K562 (cell line): ENCODE data around the gene FAM177B. TPM values are rescaled to one million over a fixed set of nuclear protein-coding genes. Genes with fewer than 3 reads are reported as not detected.

Experiments used
- ATAC-seq: fragments of 200-7000 bp; cut with Tn5 transposase; 3 replicates; pipeline ENCODE4 v1.9.1; 2020; ENCODE audit warnings: moderate library complexity
- BruUV-seq: library from RNA; stranded (reverse); fragments of 400-500 nt; replicated peaks from 2 replicates; lab custom pipeline; 2021; lab: Mats Ljungman, UMichigan
- CTCF ChIA-PET: fragments of 300-600 bp; formaldehyde crosslinking; extraction: SDS; loops from one replicate; lab custom pipeline; 2021; ENCODE audit warnings: low intra/inter-chr PET ratio; lab: Yijun Ruan, JAX
- POLR2A ChIA-PET: fragments of 300-600, 350-650 bp; sonication (Branson Sonifier 250); formaldehyde crosslinking; extraction: SDS; loops from one replicate; lab custom pipeline; 2021; ENCODE audit warnings: antibody characterized with exemption, inconsistent platforms; lab: Yijun Ruan, JAX
- DNase-seq, 4 experiments: peaks; one replicate each; pipeline versions ENCODE4 v3.0.0 to v3.0.0-alpha.2; 2011 to 2018; ENCODE audit warnings: low spot score in 3 of 4, mixed read lengths in 3 of 4; ENCODE audit errors: extremely low read depth in 1 of 4
- FAIRE-seq: peaks from 2 replicates; lab custom pipeline; 2011; peaks lifted over from hg19 to GRCh38; lab: Jason Lieb, UNC
- H2AFZ ChIP-seq: 2 replicates; pipeline ENCODE4 v1.6.0; 2011; ENCODE audit warnings: low read depth, low read length, control low read depth, inconsistent platforms
- H3K27ac ChIP-seq: fragments of 200-600 bp; 3 replicates; pipeline ENCODE4 v1.8.0; 2011; ENCODE audit warnings: low read depth, mild to moderate bottlenecking, control low read depth, inconsistent platforms, low read length, moderate library complexity, mixed read lengths; ENCODE audit errors: extremely low read depth
- H3K27me3 ChIP-seq, 2 experiments: fragments of 300-600 bp in 1 of 2; 2 replicates in 1 of 2; 3 replicates in 1 of 2; pipeline versions ENCODE4 v1.6.0 to v1.8.0; 2011; ENCODE audit warnings: inconsistent platforms in 2 of 2, low read length in 2 of 2, mild to moderate bottlenecking in 1 of 2, mixed read lengths in 1 of 2, moderate library complexity in 1 of 2; ENCODE audit not compliant: control insufficient read depth in 2 of 2, insufficient read depth in 2 of 2
- H3K36me3 ChIP-seq: fragments of 300-600 bp; 3 replicates; pipeline ENCODE4 v1.8.0; 2011; ENCODE audit warnings: mild to moderate bottlenecking, low read length, inconsistent platforms; ENCODE audit not compliant: control insufficient read depth, insufficient read depth
- H3K4me1 ChIP-seq, 2 experiments: fragments of 200-600 bp in 1 of 2; replicated peaks in 1 of 2; 2 replicates in 1 of 2; 3 replicates in 1 of 2; pipeline versions ENCODE4 v1.5.1 to v1.8.0; 2011; ENCODE audit warnings: inconsistent platforms in 2 of 2, low read length in 2 of 2, mild to moderate bottlenecking in 1 of 2, mixed read lengths in 1 of 2, moderate library complexity in 1 of 2; ENCODE audit not compliant: control insufficient read depth in 2 of 2, insufficient read depth in 2 of 2
- H3K4me2 ChIP-seq: 2 replicates; pipeline ENCODE4 v1.6.1; 2011; ENCODE audit warnings: low read length, control low read depth, inconsistent platforms, mixed read lengths; ENCODE audit not compliant: insufficient read depth
- H3K4me3 ChIP-seq: fragments of 200-600 bp; sonication (generic), shearing (Covaris generic); 2 replicates; pipeline ENCODE4 v1.5.1; 2016; ENCODE audit warnings: control low read depth, inconsistent platforms
- H3K79me2 ChIP-seq: fragments of 200-600 bp; 3 replicates; pipeline ENCODE4 v1.8.0; 2011; ENCODE audit warnings: low read length, inconsistent platforms; ENCODE audit not compliant: control insufficient read depth, insufficient read depth
- H3K9ac ChIP-seq, 2 experiments: 2 replicates each; pipeline versions ENCODE4 v1.6.0 to v1.6.1; 2011; ENCODE audit warnings: low read depth in 2 of 2, low read length in 2 of 2, control low read depth in 1 of 2, inconsistent platforms in 1 of 2, mild to moderate bottlenecking in 1 of 2, mixed read lengths in 1 of 2; ENCODE audit not compliant: insufficient read depth in 1 of 2
- H3K9me1 ChIP-seq: one replicate; pipeline ENCODE4 v1.6.0; 2011; ENCODE audit warnings: inconsistent platforms, mild to moderate bottlenecking, low read length, moderate library complexity; ENCODE audit not compliant: control insufficient read depth, insufficient read depth
- H3K9me3 ChIP-seq: replicated peaks from 2 replicates; pipeline ENCODE4 v1.5.1; 2011; ENCODE audit warnings: low read depth, low read length, inconsistent platforms; ENCODE audit not compliant: control insufficient read depth, insufficient read depth
- H4K20me1 ChIP-seq: replicated peaks from 2 replicates; pipeline ENCODE4 v1.6.1; 2011; ENCODE audit warnings: low read length, inconsistent platforms, mixed read lengths; ENCODE audit not compliant: control insufficient read depth, insufficient read depth
- BCOR ChIP-seq: fragments of 450-650 bp; IDR thresholded peaks from 2 replicates; pipeline ENCODE4 v1.6.1; 2016
- CBX1 ChIP-seq: sonication (generic); IDR thresholded peaks from 2 replicates; pipeline ENCODE4 v1.6.1; 2016; ENCODE audit warnings: antibody characterized with exemption, low read depth, mild to moderate bottlenecking
- DMBX1 ChIP-seq: fragments of 250-450 bp; sonication (Bioruptor Pico); IDR thresholded peaks from 2 replicates; pipeline ENCODE4 v1.8.0; 2022; ENCODE audit warnings: inconsistent platforms, mild to moderate bottlenecking, moderate library complexity, borderline replicate concordance
- DPF2 ChIP-seq: fragments of 450-650 bp; IDR thresholded peaks from 2 replicates; pipeline ENCODE4 v1.6.1; 2016
- EP300 ChIP-seq: IDR thresholded peaks from 2 replicates; pipeline ENCODE4 v1.6.1; 2012; ENCODE audit warnings: low read length, improper control_type of control experiment
- GATAD2B ChIP-seq: fragments of 450-650 bp; IDR thresholded peaks from 2 replicates; pipeline ENCODE4 v1.6.1; 2017; ENCODE audit warnings: mild to moderate bottlenecking, borderline replicate concordance
- HNRNPLL ChIP-seq: fragments of 200-400 bp; formaldehyde crosslinking; IDR thresholded peaks from 2 replicates; pipeline ENCODE4 v1.6.1; 2017; ENCODE audit warnings: low read length, low read depth, mild to moderate bottlenecking; ENCODE audit not compliant: poor library complexity, severe bottlenecking
- MCM5 ChIP-seq: fragments of 450-650 bp; IDR thresholded peaks from 2 replicates; pipeline ENCODE4 v1.6.1; 2016; ENCODE audit warnings: low read depth
- NR3C1 ChIP-seq: sonication (generic); formaldehyde crosslinking; IDR thresholded peaks from 2 replicates; pipeline ENCODE4 v1.8.1; 2022; ENCODE audit warnings: missing genetic modification reagents
- SAFB2 ChIP-seq: fragments of 200-400 bp; formaldehyde crosslinking; IDR thresholded peaks from 2 replicates; pipeline ENCODE4 v1.6.1; 2018; ENCODE audit warnings: borderline replicate concordance, low read length, low read depth, moderate library complexity; ENCODE audit not compliant: severe bottlenecking
- SPI1 ChIP-seq: IDR thresholded peaks from 2 replicates; pipeline ENCODE4 v1.6.1; 2011; ENCODE audit warnings: low read depth, low read length, control low read depth, borderline replicate concordance
- ZNF146 ChIP-seq: IDR thresholded peaks from one replicate; pipeline ENCODE4 v1.6.1; 2018; ENCODE audit warnings: missing compliant biosample characterization; ENCODE audit not compliant: unreplicated experiment
- ZNF3 ChIP-seq: fragments of 250-450 bp; sonication (Bioruptor Pico); IDR thresholded peaks from 2 replicates; pipeline ENCODE4 v1.5.0; 2021; ENCODE audit warnings: mild to moderate bottlenecking, moderate library complexity
- ZNF764 ChIP-seq: fragments of 250-450 bp; sonication (Bioruptor Pico); IDR thresholded peaks from 2 replicates; pipeline ENCODE4 v1.4.0; 2020; ENCODE audit warnings: low read depth, mild to moderate bottlenecking, moderate library complexity
- WGBS: fragments of 100-300 bp; shearing (Covaris generic); methylation state at CpG from one replicate; pipeline ENCODE4 v1.1.6; 2016; ENCODE audit warnings: low coverage, mixed read lengths; ENCODE audit not compliant: insufficient coverage; ENCODE audit errors: missing lambda C conversion rate; 5-methylcytosine and 5-hydroxymethylcytosine counted together
- in situ Hi-C: fragments of 300-500 bp; cut with MboI; formaldehyde crosslinking; loops from 4 replicates; pipeline ENCODE4 v1.15.0; 2018; ENCODE audit warnings: inconsistent platforms, mixed read lengths
- intact Hi-C: fragments of 100-400 bp; cut with micrococcal nuclease; formaldehyde crosslinking; loops from 2 replicates; pipeline ENCODE4 v1.14.2; 2022
- polyA plus RNA-seq, 8 experiments: library from polyadenylated mRNA; depleted of rRNA in 4 of 8; stranded (reverse) in 5 of 8; unstranded in 3 of 8; fragments of >200 nt; fragmentation: Nextera tagmentation in 2 of 8; fragmentation: Illumina TruSeq in 1 of 8; extraction: Ambion mirVana in 2 of 8; extraction: Trizol in 1 of 8; gene quantifications; 2 replicates each; pipeline versions ENCODE4 v1.2.1 to v1.2.3, GENCODE V29; 2011 to 2014; ENCODE audit warnings: inconsistent platforms in 1 of 8, missing spikeins in 1 of 8
- total RNA-seq, 7 experiments: library from RNA; depleted of rRNA in 6 of 7; stranded (reverse); fragments of >200 nt in 6 of 7; fragmentation: Illumina TruSeq in 2 of 7; extraction: Trizol in 2 of 7; gene quantifications; 2 replicates each; pipeline versions ENCODE4 v1.2.1 to v1.2.3, GENCODE V29; 2011 to 2021; ENCODE audit warnings: low replicate concordance in 1 of 7
- TF ChIP-seq, protein P1 (sequence below): fragments of 250-450 bp; sonication (Bioruptor Pico); IDR thresholded peaks from 2 replicates; pipeline ENCODE4 v1.4.0; 2020; ENCODE audit warnings: mild to moderate bottlenecking, moderate library complexity
- TF ChIP-seq, protein P2 (sequence below): sonication (generic); formaldehyde crosslinking; IDR thresholded peaks from 2 replicates; pipeline ENCODE4 v1.8.0; 2022; ENCODE audit warnings: mild to moderate bottlenecking, missing genetic modification reagents
- TF ChIP-seq, protein P3 (sequence below): fragments of 250-450 bp; sonication (Bioruptor Pico); IDR thresholded peaks from 2 replicates; pipeline ENCODE4 v1.9.0; 2021; ENCODE audit warnings: mild to moderate bottlenecking

The FAM177B gene
- total and polyA plus RNA-seq, 9 of the 15 experiments (the other 6 are each of a cell fraction or from before 2014, with no cell fraction given) = not detected

DNA sequence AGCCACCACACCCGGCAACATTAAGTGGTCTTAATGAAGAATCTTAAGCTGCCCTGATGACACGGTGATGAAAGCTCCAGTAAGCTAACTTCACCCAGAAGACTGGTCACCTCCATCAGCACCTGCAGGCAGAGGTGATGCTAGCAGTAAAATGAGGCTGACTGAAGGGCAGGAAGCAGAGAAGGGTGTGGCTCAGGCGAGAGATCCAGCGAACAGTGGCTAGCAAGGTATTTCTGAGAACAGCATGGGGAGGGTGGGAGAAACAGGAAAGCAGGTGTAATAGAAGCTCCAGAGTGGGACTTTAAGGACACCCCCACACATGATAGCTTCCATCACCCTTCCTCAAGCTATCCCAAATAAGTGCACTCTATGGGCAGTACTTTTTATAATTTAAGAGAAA lies 62.0 kb downstream of the FAM177B start:
- H3K79me2 ChIP-seq = no peaks in the 10 kb centered on the region
- no peaks in the 10 kb centered on the region for H3K9me1 ChIP-seq
- CTCF ChIA-PET = no interaction called here
- BruUV-seq = no TSS peak
- no peaks in the 10 kb centered on the region for H3K9me3 ChIP-seq
- H3K4me2 ChIP-seq = no peak overlapping the region
- no peak overlapping the region for H3K4me3 ChIP-seq
- H2AFZ ChIP-seq = no peak overlapping the region
- no peaks in the 10 kb centered on the region for H4K20me1 ChIP-seq
- no peak for TF ChIP-seq CBX1
- TF ChIP-seq SPI1 = no peak
- TF ChIP-seq, protein P1, sequence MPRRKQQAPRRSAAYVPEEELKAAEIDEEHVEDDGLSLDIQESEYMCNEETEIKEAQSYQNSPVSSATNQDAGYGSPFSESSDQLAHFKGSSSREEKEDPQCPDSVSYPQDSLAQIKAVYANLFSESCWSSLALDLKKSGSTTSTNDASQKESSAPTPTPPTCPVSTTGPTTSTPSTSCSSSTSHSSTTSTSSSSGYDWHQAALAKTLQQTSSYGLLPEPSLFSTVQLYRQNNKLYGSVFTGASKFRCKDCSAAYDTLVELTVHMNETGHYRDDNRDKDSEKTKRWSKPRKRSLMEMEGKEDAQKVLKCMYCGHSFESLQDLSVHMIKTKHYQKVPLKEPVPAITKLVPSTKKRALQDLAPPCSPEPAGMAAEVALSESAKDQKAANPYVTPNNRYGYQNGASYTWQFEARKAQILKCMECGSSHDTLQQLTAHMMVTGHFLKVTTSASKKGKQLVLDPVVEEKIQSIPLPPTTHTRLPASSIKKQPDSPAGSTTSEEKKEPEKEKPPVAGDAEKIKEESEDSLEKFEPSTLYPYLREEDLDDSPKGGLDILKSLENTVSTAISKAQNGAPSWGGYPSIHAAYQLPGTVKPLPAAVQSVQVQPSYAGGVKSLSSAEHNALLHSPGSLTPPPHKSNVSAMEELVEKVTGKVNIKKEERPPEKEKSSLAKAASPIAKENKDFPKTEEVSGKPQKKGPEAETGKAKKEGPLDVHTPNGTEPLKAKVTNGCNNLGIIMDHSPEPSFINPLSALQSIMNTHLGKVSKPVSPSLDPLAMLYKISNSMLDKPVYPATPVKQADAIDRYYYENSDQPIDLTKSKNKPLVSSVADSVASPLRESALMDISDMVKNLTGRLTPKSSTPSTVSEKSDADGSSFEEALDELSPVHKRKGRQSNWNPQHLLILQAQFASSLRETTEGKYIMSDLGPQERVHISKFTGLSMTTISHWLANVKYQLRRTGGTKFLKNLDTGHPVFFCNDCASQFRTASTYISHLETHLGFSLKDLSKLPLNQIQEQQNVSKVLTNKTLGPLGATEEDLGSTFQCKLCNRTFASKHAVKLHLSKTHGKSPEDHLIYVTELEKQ (CRISPR knock-in tag) = no peak
- no peak for TF ChIP-seq DPF2
- TF ChIP-seq EP300 = no peak
- no peak for TF ChIP-seq BCOR
- TF ChIP-seq, protein P2, sequence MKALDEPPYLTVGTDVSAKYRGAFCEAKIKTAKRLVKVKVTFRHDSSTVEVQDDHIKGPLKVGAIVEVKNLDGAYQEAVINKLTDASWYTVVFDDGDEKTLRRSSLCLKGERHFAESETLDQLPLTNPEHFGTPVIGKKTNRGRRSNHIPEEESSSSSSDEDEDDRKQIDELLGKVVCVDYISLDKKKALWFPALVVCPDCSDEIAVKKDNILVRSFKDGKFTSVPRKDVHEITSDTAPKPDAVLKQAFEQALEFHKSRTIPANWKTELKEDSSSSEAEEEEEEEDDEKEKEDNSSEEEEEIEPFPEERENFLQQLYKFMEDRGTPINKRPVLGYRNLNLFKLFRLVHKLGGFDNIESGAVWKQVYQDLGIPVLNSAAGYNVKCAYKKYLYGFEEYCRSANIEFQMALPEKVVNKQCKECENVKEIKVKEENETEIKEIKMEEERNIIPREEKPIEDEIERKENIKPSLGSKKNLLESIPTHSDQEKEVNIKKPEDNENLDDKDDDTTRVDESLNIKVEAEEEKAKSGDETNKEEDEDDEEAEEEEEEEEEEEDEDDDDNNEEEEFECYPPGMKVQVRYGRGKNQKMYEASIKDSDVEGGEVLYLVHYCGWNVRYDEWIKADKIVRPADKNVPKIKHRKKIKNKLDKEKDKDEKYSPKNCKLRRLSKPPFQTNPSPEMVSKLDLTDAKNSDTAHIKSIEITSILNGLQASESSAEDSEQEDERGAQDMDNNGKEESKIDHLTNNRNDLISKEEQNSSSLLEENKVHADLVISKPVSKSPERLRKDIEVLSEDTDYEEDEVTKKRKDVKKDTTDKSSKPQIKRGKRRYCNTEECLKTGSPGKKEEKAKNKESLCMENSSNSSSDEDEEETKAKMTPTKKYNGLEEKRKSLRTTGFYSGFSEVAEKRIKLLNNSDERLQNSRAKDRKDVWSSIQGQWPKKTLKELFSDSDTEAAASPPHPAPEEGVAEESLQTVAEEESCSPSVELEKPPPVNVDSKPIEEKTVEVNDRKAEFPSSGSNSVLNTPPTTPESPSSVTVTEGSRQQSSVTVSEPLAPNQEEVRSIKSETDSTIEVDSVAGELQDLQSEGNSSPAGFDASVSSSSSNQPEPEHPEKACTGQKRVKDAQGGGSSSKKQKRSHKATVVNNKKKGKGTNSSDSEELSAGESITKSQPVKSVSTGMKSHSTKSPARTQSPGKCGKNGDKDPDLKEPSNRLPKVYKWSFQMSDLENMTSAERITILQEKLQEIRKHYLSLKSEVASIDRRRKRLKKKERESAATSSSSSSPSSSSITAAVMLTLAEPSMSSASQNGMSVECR (CRISPR knock-in tag) = no peak
- no peak for TF ChIP-seq GATAD2B
- no peak for TF ChIP-seq MCM5
- no peak for TF ChIP-seq ZNF146 (CRISPR knock-in tag)
- no peak for TF ChIP-seq HNRNPLL
- no peak for TF ChIP-seq DMBX1 (CRISPR knock-in tag)
- no peak for TF ChIP-seq NR3C1 (CRISPR knock-in tag)
- TF ChIP-seq, protein P3, sequence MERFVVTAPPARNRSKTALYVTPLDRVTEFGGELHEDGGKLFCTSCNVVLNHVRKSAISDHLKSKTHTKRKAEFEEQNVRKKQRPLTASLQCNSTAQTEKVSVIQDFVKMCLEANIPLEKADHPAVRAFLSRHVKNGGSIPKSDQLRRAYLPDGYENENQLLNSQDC (CRISPR knock-in tag) = no peak
- TF ChIP-seq ZNF3 (CRISPR knock-in tag) = no peak
- no peak for TF ChIP-seq ZNF764 (CRISPR knock-in tag)
- TF ChIP-seq SAFB2 = no peak
- FAIRE-seq (no peak), ATAC-seq (no peak), DNase-seq (no peak)
- H3K36me3 ChIP-seq = no peaks in the 10 kb centered on the region
- H3K27ac ChIP-seq = no peak overlapping the region
- intact Hi-C loops = no loop called here
- 2% methylated on average over 4 of the region's 4 CpGs for WGBS
- H3K9ac ChIP-seq = no peak overlapping the region
- peaks cover 5% of the 10 kb centered on the region in 2 experiments; a peak in 1 of 5 replicates for H3K27me3 ChIP-seq
- no peaks in the 10 kb centered on the region for H3K4me1 ChIP-seq
- POLR2A ChIA-PET = interaction anchor here (1.6 kb wide), 1 partner anchor 10 kb away, joined by 5 read pairs; no protein-coding TSS in a partner anchor
- in situ Hi-C loops = loop anchor here (10.0 to 25.0 kb wide), 2 partner anchors 286 to 863 kb away; partner anchors contain the start of gene CAPN8
